ENCODE results near the gene TMEM179.

TMEM179 gene

DNA sequence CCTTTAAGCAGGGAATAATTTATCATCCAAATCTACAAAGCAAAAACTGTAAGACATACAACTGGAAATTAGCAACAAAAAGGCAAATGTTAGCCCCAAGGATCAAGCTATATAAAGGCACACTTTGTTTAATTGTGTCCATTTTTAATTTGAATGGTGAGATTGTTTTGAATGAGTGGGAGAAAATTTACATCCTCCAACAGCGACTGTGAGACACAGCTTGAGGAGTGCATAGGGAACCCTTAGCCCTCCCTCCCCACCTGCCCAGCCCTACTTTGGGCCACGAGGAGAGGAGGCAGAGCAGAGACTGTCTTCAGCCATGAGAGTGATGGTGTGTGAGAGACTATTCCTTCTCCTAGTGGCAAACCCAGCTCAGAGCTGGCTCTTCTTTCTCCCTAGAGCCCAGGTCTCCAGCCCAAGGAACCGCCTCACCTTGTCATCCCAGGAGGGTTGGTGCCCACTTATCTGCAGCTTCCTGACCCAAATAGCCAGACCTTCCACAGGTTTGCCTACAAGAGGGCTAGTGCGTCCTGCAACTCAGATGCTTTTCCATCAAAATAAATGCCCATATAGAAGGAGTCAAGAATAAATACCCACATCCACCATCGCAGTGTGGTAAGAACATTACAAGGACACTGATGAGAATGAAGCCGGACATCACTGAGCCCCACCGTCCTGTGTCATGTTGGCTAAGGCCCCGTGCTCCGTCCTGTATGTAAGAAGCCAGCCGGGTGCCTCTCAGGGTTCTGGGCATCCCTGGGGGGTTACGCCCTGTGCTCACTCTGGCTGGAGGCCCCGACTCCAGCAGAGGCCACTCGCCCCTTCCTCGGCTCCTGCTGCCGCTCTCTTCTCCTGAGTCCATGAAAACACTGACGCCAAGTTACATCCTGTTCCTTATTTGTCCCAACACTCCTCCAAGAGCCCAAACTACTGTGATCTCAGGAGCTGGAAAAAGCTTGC, 61.4 kb downstream of the TMEM179 start:
- TF ChIP-seq, protein P1, sequence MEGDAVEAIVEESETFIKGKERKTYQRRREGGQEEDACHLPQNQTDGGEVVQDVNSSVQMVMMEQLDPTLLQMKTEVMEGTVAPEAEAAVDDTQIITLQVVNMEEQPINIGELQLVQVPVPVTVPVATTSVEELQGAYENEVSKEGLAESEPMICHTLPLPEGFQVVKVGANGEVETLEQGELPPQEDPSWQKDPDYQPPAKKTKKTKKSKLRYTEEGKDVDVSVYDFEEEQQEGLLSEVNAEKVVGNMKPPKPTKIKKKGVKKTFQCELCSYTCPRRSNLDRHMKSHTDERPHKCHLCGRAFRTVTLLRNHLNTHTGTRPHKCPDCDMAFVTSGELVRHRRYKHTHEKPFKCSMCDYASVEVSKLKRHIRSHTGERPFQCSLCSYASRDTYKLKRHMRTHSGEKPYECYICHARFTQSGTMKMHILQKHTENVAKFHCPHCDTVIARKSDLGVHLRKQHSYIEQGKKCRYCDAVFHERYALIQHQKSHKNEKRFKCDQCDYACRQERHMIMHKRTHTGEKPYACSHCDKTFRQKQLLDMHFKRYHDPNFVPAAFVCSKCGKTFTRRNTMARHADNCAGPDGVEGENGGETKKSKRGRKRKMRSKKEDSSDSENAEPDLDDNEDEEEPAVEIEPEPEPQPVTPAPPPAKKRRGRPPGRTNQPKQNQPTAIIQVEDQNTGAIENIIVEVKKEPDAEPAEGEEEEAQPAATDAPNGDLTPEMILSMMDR (IDR thresholded peaks at IDR 0.05; ENCODE audit: low read depth, low read length): no peak
- H3K4me3 ChIP-seq (ENCODE audit: low read depth, low read length): no peak overlapping the region

DNA sequence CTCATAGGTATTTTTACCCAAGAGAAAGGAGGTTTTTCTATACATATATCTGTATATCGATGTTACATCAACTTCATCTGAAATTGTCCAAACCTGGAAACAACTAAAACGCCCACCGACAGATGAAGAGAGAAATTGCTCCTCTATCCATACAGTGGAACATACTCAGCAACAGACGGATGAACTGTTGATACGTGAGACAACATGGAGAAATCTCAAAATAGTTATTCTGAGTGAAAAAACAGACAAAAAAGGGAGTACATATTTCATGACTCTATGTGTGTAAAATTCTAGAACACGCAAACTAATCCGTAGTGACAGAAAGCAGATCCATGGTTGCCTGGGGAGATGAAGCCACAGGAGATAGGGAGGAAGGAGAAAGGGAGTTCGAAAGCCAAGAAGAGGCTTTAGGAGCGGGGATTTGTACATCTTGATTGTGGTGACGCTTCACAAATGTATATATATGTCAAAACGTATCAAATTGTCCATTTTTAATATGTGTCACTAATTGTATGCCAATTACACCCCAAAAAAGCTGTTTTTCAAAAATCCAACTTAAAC, 62.6 kb downstream of the TMEM179 start:
- TF ChIP-seq, protein P1 (IDR thresholded peaks at IDR 0.05; ENCODE audit: low read depth, low read length): no peak

More for the DNA sequence above, 62.6 kb downstream of the TMEM179 start:
- H3K4me3 ChIP-seq (ENCODE audit: low read depth, low read length): no peak overlapping the region
